Cardiac muscle cell (in vitro differentiated cells and primary cell): Measurements from ENCODE around the gene EEA1. TPM values are rescaled to one million over a fixed set of nuclear protein-coding genes. Genes with fewer than 3 reads are reported as not detected.
A peak's percentile ranks its signal among the peaks of the same experiment; 100 is the strongest.

Experiments
- DNase-seq, 2 donors: peaks; one replicate each; pipeline versions ENCODE4 v3.0.0 to v3.0.0-alpha.2; 2010 to 2017; ENCODE audit warnings: low read depth in 1 of 2, low spot score in 1 of 2
- H3K27ac ChIP-seq: fragments of 200-600 bp; sonication (generic); 2 replicates; pipeline ENCODE4 v1.5.1; 2016
- H3K27me3 ChIP-seq: fragments of 200-600 bp; sonication (generic); 2 replicates; pipeline ENCODE4 v1.6.0; 2016; ENCODE audit warnings: control low read depth
- H3K36me3 ChIP-seq: fragments of 200-600 bp; sonication (generic); 2 replicates; pipeline ENCODE4 v1.5.1; 2016; ENCODE audit warnings: control low read depth
- H3K4me1 ChIP-seq: fragments of 200-600 bp; sonication (generic); 2 replicates; pipeline ENCODE4 v1.8.1; 2017; ENCODE audit warnings: low read depth, mild to moderate bottlenecking, mixed run types
- H3K4me3 ChIP-seq: fragments of 200-600 bp; sonication (generic); 2 replicates; pipeline ENCODE4 v1.5.1; 2016; ENCODE audit warnings: mild to moderate bottlenecking
- H3K9me3 ChIP-seq: fragments of 200-600 bp; sonication (generic); 2 replicates; pipeline ENCODE4 v1.5.1; 2017; ENCODE audit warnings: low read depth, mild to moderate bottlenecking, control low read depth
- CTCF ChIP-seq: IDR thresholded peaks from 2 replicates; pipeline ENCODE4 v1.5.1; 2012; ENCODE audit warnings: low read depth, mild to moderate bottlenecking, low read length
- polyA plus RNA-seq: library from polyadenylated mRNA; unstranded; fragments of >200 nt; fragmentation: Nextera tagmentation; extraction: Ambion mirVana; gene quantifications from 2 replicates; pipeline ENCODE4 v1.2.1, GENCODE V29; 2016
- total RNA-seq: library from RNA; depleted of rRNA; stranded (reverse); fragments of >200 nt; gene quantifications from 2 replicates; pipeline ENCODE4 v1.2.3, GENCODE V29; 2016

EEA1 gene
- total and polyA plus RNA-seq, 2 experiments from 2014 or later, result 9.8 to 32.9 TPM

GRCh38 chr12:92871116-92871515 is 58.0 kb downstream of the EEA1 start:
- H3K4me3 ChIP-seq, result no peak overlapping the region

GRCh38 chr12:92866418-92866817 is 62.7 kb downstream of the EEA1 start:
- Histone ChIP-seq H3K36me3 (peaks cover 11% of the 10 kb centered on the region), H3K9me3 (no peaks in the 10 kb centered on the region), H3K4me3 (no peak overlapping the region), H3K27ac (no peak overlapping the region), H3K4me1 (no peaks in the 10 kb centered on the region), H3K27me3 (no peaks in the 10 kb centered on the region)
- no peak for DNase-seq
- no peak for TF ChIP-seq CTCF

More at GRCh38 chr12:92871116-92871515, 58.0 kb downstream of the EEA1 start:
- TF ChIP-seq CTCF, result no peak
- Histone ChIP-seq H3K27me3 (no peaks in the 10 kb centered on the region), H3K4me1 (no peaks in the 10 kb centered on the region), H3K27ac (no peak overlapping the region), H3K36me3 (no peaks in the 10 kb centered on the region), H3K9me3 (no peaks in the 10 kb centered on the region)
- no peak for DNase-seq

- TF ChIP-seq CTCF, result no peak
- Histone ChIP-seq H3K36me3 (peaks cover 11% of the 10 kb centered on the region), H3K4me1 (no peaks in the 10 kb centered on the region), H3K27me3 (no peaks in the 10 kb centered on the region), H3K27ac (no peak overlapping the region), H3K9me3 (no peaks in the 10 kb centered on the region), H3K4me3 (no peak overlapping the region)
- no peak for DNase-seq
Measured at GRCh38 chr12:92863251-92863650, 65.8 kb downstream of the EEA1 start.

GRCh38 chr12:92861381-92861780 is 67.7 kb downstream of the EEA1 start:
- Histone ChIP-seq H3K4me1 (no peaks in the 10 kb centered on the region), H3K36me3 (peaks cover 11% of the 10 kb centered on the region), H3K27me3 (no peaks in the 10 kb centered on the region), H3K4me3 (no peak overlapping the region), H3K27ac (no peak overlapping the region), H3K9me3 (no peaks in the 10 kb centered on the region)
- peak in 1 of 2 donors; percentile 28 for DNase-seq
- TF ChIP-seq CTCF, result no peak

GRCh38 chr12:92860521-92860920 is 68.6 kb downstream of the EEA1 start:
- no peaks in the 10 kb centered on the region for H3K9me3 ChIP-seq
- no peak overlapping the region for H3K4me3 ChIP-seq
- no peaks in the 10 kb centered on the region for H3K4me1 ChIP-seq
- DNase-seq, result no peak
- no peak overlapping the region for H3K27ac ChIP-seq
- H3K27me3 ChIP-seq, result no peaks in the 10 kb centered on the region
- H3K36me3 ChIP-seq, result peaks cover 11% of the 10 kb centered on the region
- no peak for TF ChIP-seq CTCF
